Neutrophil (primary cell): ENCODE results near the gene RIMBP2.

Experiments
- H3K27ac ChIP-seq: fragments of 200-600 bp; sonication (generic); 2 replicates; pipeline ENCODE4 v1.5.1; 2016; ENCODE audit warnings: mild to moderate bottlenecking, moderate library complexity
- H3K27me3 ChIP-seq: fragments of 200-600 bp; sonication (generic); 2 replicates; pipeline ENCODE4 v1.6.0; 2016; ENCODE audit warnings: mild to moderate bottlenecking
- H3K36me3 ChIP-seq: fragments of 200-600 bp; sonication (generic); 2 replicates; pipeline ENCODE4 v1.5.1; 2017
- H3K4me1 ChIP-seq, 2 experiments: fragments of 200-600 bp in 1 of 2; sonication (generic) in 1 of 2; 1 replicate in 1 of 2; 2 replicates in 1 of 2; pipeline versions ENCODE4 v1.5.1 to v1.6.1; 2013 to 2016; ENCODE audit warnings: low read depth in 1 of 2, low read length in 1 of 2, mild to moderate bottlenecking in 1 of 2, moderate library complexity in 1 of 2; ENCODE audit not compliant: control insufficient read depth in 1 of 2, insufficient read depth in 1 of 2
- H3K4me3 ChIP-seq, 2 experiments: fragments of 200-600 bp in 1 of 2; sonication (generic) in 1 of 2; 1 replicate in 1 of 2; 2 replicates in 1 of 2; pipeline ENCODE4 v1.5.1; 2013 to 2016; ENCODE audit warnings: low read depth in 1 of 2, low read length in 1 of 2, mild to moderate bottlenecking in 1 of 2, moderate library complexity in 1 of 2
- H3K9me3 ChIP-seq: fragments of 200-600 bp; sonication (generic); 2 replicates; pipeline ENCODE4 v1.5.1; 2016
- TF ChIP-seq, protein P1 (sequence below): fragments of 200-600 bp; sonication (generic); IDR thresholded peaks from 2 replicates; pipeline ENCODE4 v1.5.1; 2016; ENCODE audit warnings: antibody characterized with exemption

RIMBP2 gene

GRCh38 chr12:130632642-130633041 is 83.5 kb downstream of the RIMBP2 start:
- no peaks in the 10 kb centered on the region for H3K4me1 ChIP-seq
- H3K27ac ChIP-seq, result no peak overlapping the region
- H3K9me3 ChIP-seq, result no peaks in the 10 kb centered on the region
- no peak overlapping the region for H3K4me3 ChIP-seq
- H3K27me3 ChIP-seq, result peaks cover 28% of the 10 kb centered on the region
- TF ChIP-seq, protein P1, sequence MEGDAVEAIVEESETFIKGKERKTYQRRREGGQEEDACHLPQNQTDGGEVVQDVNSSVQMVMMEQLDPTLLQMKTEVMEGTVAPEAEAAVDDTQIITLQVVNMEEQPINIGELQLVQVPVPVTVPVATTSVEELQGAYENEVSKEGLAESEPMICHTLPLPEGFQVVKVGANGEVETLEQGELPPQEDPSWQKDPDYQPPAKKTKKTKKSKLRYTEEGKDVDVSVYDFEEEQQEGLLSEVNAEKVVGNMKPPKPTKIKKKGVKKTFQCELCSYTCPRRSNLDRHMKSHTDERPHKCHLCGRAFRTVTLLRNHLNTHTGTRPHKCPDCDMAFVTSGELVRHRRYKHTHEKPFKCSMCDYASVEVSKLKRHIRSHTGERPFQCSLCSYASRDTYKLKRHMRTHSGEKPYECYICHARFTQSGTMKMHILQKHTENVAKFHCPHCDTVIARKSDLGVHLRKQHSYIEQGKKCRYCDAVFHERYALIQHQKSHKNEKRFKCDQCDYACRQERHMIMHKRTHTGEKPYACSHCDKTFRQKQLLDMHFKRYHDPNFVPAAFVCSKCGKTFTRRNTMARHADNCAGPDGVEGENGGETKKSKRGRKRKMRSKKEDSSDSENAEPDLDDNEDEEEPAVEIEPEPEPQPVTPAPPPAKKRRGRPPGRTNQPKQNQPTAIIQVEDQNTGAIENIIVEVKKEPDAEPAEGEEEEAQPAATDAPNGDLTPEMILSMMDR, result no peak
- H3K36me3 ChIP-seq, result no peaks in the 10 kb centered on the region

DNA sequence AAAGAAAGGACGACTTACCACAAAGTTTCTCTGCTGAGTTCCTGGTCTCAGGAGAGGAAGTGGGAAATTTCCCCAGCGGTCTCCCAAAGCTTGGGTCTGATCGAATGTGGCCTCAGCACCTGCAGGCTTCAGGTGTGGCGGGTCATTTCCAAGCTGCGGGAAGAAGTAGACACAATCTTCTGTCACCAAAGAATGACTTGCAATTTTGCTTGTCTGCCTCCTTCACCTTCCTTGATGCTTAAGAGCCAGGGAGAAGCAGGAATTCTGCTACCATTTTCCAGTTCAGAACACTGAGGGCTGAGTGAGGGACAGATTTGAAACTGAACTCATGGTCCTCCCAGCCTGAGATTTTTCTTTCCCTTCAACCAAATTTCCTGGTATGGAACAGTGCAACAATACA is 87.8 kb downstream of the RIMBP2 start:
- no peak overlapping the region for H3K27ac ChIP-seq
- TF ChIP-seq, protein P1, result no peak

DNA sequence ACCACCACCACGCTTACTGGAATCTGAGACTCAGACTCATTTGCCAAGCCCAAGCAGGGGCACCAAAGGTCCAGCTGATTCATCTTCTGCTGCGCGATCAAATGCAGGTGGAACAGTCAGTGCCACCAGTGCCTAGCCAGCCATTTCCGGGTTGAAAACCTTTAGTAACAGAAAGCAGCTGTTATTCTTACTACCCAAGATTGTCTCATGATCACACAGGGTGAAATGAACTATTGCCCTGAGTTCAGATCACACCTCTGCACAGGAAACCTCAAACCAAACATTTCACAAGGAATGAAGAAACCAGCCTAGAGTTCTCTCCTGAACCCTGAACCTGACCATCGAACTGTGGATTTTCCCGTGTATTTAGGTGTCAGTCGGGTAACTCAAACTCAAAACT is 88.9 kb downstream of the RIMBP2 start:
- Histone ChIP-seq H3K27ac (no peak overlapping the region), H3K4me3 (no peak overlapping the region), H3K36me3 (no peaks in the 10 kb centered on the region), H3K27me3 (no peaks in the 10 kb centered on the region), H3K4me1 (no peaks in the 10 kb centered on the region), H3K9me3 (no peaks in the 10 kb centered on the region)
- TF ChIP-seq, protein P1, result no peak

More for the DNA sequence above, 87.8 kb downstream of the RIMBP2 start:
- Histone ChIP-seq H3K36me3 (no peaks in the 10 kb centered on the region), H3K4me1 (no peaks in the 10 kb centered on the region), H3K27me3 (peaks cover 8% of the 10 kb centered on the region), H3K9me3 (no peaks in the 10 kb centered on the region), H3K4me3 (no peak overlapping the region)

- no peaks in the 10 kb centered on the region for H3K9me3 ChIP-seq
- H3K4me1 ChIP-seq, result no peaks in the 10 kb centered on the region
- no peak overlapping the region for H3K27ac ChIP-seq
- TF ChIP-seq, protein P1, result no peak
- no peaks in the 10 kb centered on the region for H3K36me3 ChIP-seq
- no peak overlapping the region for H3K4me3 ChIP-seq
- no peaks in the 10 kb centered on the region for H3K27me3 ChIP-seq
Observed at GRCh38 chr12:130626601-130627000, 89.5 kb downstream of the RIMBP2 start.

DNA sequence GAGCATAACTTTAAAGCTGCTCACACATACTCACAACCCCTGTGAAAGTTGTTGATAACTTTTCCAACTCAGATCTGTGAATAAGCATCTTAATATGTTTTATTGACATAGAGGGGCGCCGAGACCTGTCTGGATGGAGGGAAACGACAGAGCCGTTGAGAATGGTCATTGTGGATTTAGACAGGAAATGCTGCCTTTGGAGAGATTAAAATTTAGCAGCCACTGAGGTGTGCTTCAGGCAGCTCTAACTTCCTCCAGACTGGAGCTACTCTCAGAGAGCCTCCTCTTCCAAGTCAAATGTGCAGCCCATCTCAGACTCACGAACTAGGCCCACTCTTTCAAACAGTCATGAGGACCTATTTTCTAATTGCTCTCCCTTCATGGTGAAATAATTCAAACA is 90.9 kb downstream of the RIMBP2 start:
- Histone ChIP-seq H3K4me1 (no peaks in the 10 kb centered on the region), H3K36me3 (no peaks in the 10 kb centered on the region), H3K4me3 (no peak overlapping the region), H3K27me3 (no peaks in the 10 kb centered on the region), H3K27ac (no peak overlapping the region), H3K9me3 (no peaks in the 10 kb centered on the region)
- TF ChIP-seq, protein P1, result no peak

DNA sequence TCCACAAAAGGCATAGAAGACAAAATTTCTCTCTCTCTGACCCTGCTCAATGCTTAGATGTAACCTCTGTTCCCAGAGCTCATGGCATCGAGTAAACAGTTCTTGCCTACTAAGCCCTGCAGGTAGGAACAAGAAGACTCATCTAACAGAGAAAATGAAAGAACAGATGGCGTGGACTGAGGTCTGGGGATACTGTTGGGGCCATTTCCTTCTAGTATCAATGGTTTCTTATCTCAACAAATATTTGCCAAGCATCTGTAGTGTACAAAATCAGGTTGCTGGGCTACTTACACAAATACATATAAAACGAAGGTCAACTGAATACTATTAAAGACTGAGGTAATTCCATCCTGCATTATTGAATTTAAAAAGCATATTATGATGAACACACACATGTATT is 93.3 kb downstream of the RIMBP2 start:
- TF ChIP-seq, protein P1, result no peak
- H3K27me3 ChIP-seq, result no peaks in the 10 kb centered on the region
- H3K36me3 ChIP-seq, result no peaks in the 10 kb centered on the region
- no peak overlapping the region for H3K4me3 ChIP-seq
- no peak overlapping the region for H3K27ac ChIP-seq
- H3K9me3 ChIP-seq, result no peaks in the 10 kb centered on the region
- no peaks in the 10 kb centered on the region for H3K4me1 ChIP-seq
